Measurements from ENCODE around the gene SLC25A44.

Gene SLC25A44

GRCh38 chr1:156258859-156259258 lies 65.0 kb downstream of the SLC25A44 start (continued):
- TF ChIP-seq CREB5 (CRISPR knock-in tag; IDR thresholded peaks at IDR 0.05; ENCODE audit: low read depth) (no peak), RARB (CRISPR knock-in tag; IDR thresholded peaks at IDR 0.05) (no peak), POU6F1 (CRISPR knock-in tag; IDR thresholded peaks at IDR 0.05; ENCODE audit: borderline replicate concordance, low read depth) (no peak), CSDC2 (CRISPR knock-in tag; IDR thresholded peaks at IDR 0.05) (no peak), OSR1 (CRISPR knock-in tag; IDR thresholded peaks at IDR 0.05) (no peak), BACH2 (CRISPR knock-in tag; IDR thresholded peaks at IDR 0.05; ENCODE audit: borderline replicate concordance) (no peak), GLIS3 (CRISPR knock-in tag; IDR thresholded peaks at IDR 0.05) (no peak), ZC3H10 (CRISPR knock-in tag; IDR thresholded peaks at IDR 0.05) (no peak), ZFP3 (CRISPR knock-in tag; IDR thresholded peaks at IDR 0.05) (no peak), SNAI2 (CRISPR knock-in tag; IDR thresholded peaks at IDR 0.05) (no peak), TCF4 (CRISPR knock-in tag; IDR thresholded peaks at IDR 0.05; ENCODE audit: borderline replicate concordance) (no peak), ARNTL (CRISPR knock-in tag; IDR thresholded peaks at IDR 0.05; ENCODE audit: borderline replicate concordance, low read depth) (no peak), ZFP30 (CRISPR knock-in tag; IDR thresholded peaks at IDR 0.05) (no peak), ZNF70 (CRISPR knock-in tag; IDR thresholded peaks at IDR 0.05) (no peak)

- ATAC-seq = peak; percentile 60
- TF ChIP-seq ZC3H10 (CRISPR knock-in tag; IDR thresholded peaks at IDR 0.05) (no peak), PPARA (CRISPR knock-in tag; IDR thresholded peaks at IDR 0.05; ENCODE audit: borderline replicate concordance) (no peak), ZNF8 (CRISPR knock-in tag; IDR thresholded peaks at IDR 0.05) (no peak), OSR1 (CRISPR knock-in tag; IDR thresholded peaks at IDR 0.05) (no peak), TSHZ2 (CRISPR knock-in tag; IDR thresholded peaks at IDR 0.05) (no peak), CSDC2 (CRISPR knock-in tag; IDR thresholded peaks at IDR 0.05) (no peak), ZNF70 (CRISPR knock-in tag; IDR thresholded peaks at IDR 0.05) (no peak), ZFP3 (CRISPR knock-in tag; IDR thresholded peaks at IDR 0.05) (no peak), CSRNP3 (CRISPR knock-in tag; IDR thresholded peaks at IDR 0.05) (no peak), ARNTL (CRISPR knock-in tag; IDR thresholded peaks at IDR 0.05; ENCODE audit: borderline replicate concordance, low read depth) (no peak), SNAI2 (CRISPR knock-in tag; IDR thresholded peaks at IDR 0.05) (no peak)
Observed at GRCh38 chr1:156259805-156260204, 65.9 kb downstream of the SLC25A44 start.

GRCh38 chr1:156260896-156261295 lies 67.0 kb downstream of the SLC25A44 start:
- ATAC-seq = no peak
- TF ChIP-seq ZNF70 (CRISPR knock-in tag; IDR thresholded peaks at IDR 0.05) (no peak), GLIS3 (CRISPR knock-in tag; IDR thresholded peaks at IDR 0.05) (no peak), PPARA (CRISPR knock-in tag; IDR thresholded peaks at IDR 0.05; ENCODE audit: borderline replicate concordance) (no peak), ZFP3 (CRISPR knock-in tag; IDR thresholded peaks at IDR 0.05) (no peak), ISL1 (CRISPR knock-in tag; IDR thresholded peaks at IDR 0.05) (no peak), SNAI2 (CRISPR knock-in tag; IDR thresholded peaks at IDR 0.05) (no peak), CSRNP3 (CRISPR knock-in tag; IDR thresholded peaks at IDR 0.05) (no peak), TOX (CRISPR knock-in tag; IDR thresholded peaks at IDR 0.05; ENCODE audit: borderline replicate concordance) (no peak), ZNF8 (CRISPR knock-in tag; IDR thresholded peaks at IDR 0.05) (no peak), ZC3H10 (CRISPR knock-in tag; IDR thresholded peaks at IDR 0.05) (no peak), PATZ1 (CRISPR knock-in tag; IDR thresholded peaks at IDR 0.05; ENCODE audit: borderline replicate concordance) (no peak), CREB5 (CRISPR knock-in tag; IDR thresholded peaks at IDR 0.05; ENCODE audit: low read depth) (no peak), BACH2 (CRISPR knock-in tag; IDR thresholded peaks at IDR 0.05; ENCODE audit: borderline replicate concordance) (no peak), RARB (CRISPR knock-in tag; IDR thresholded peaks at IDR 0.05) (no peak), OSR1 (CRISPR knock-in tag; IDR thresholded peaks at IDR 0.05) (no peak), ZFP30 (CRISPR knock-in tag; IDR thresholded peaks at IDR 0.05) (no peak), CSDC2 (CRISPR knock-in tag; IDR thresholded peaks at IDR 0.05) (no peak), ARNTL (CRISPR knock-in tag; IDR thresholded peaks at IDR 0.05; ENCODE audit: borderline replicate concordance, low read depth) (no peak), TCF4 (CRISPR knock-in tag; IDR thresholded peaks at IDR 0.05; ENCODE audit: borderline replicate concordance) (no peak)
